HPDE6-E6E7 (cell line): ENCODE measurements around the gene C6orf47.
A peak's percentile ranks its signal among the peaks of the same experiment; 100 is the strongest.
"Not testable (repeated sequence)": the region's sequence is repeated elsewhere in the genome, so short reads cannot be mapped to it uniquely, and the experiment has no call there.

Experiments
- DNase-seq: peaks from one replicate; pipeline ENCODE4 v3.0.0; 2011; ENCODE audit warnings: missing footprints; ENCODE audit errors: extremely low spot score

C6orf47 gene

GRCh38 chr6:31660381-31661261 is at the start of gene C6orf47:
TSS of gene C6orf47 (minus strand) at chr6:31660778. CDS start at chr6:31659947, 831 bp downstream.
- no peak for DNase-seq

GRCh38 chr6:31709157-31709556 is 48.6 kb upstream of the C6orf47 start:
- not testable (repeated sequence) for DNase-seq

GRCh38 chr6:31708224-31708623 is 47.6 kb upstream of the C6orf47 start:
- DNase-seq: no peak

GRCh38 chr6:31707701-31708100 is 47.1 kb upstream of the C6orf47 start:
- no peak for DNase-seq

GRCh38 chr6:31706599-31706998 is 46.0 kb upstream of the C6orf47 start, which contains the start of gene LY6G6F:
TSS of gene LY6G6F (plus strand) at chr6:31706866. CDS start at chr6:31706907, 41 bp downstream.
- no peak for DNase-seq

GRCh38 chr6:31705931-31706330 is 45.4 kb upstream of the C6orf47 start:
- no peak for DNase-seq

- peak; percentile 100 for DNase-seq
These were observed 42.5 kb upstream of the C6orf47 start, which contains the start of gene ABHD16A for GRCh38 chr6:31702819-31703716. TSS of gene ABHD16A (minus strand) at chr6:31703324. CDS start at chr6:31703281, 43 bp downstream.

GRCh38 chr6:31702405-31702818 is 41.8 kb upstream of the C6orf47 start:
- DNase-seq: no peak

- DNase-seq: no peak
These were observed 41.3 kb upstream of the C6orf47 start for GRCh38 chr6:31701666-31702404.

- no peak for DNase-seq
These were observed 40.3 kb upstream of the C6orf47 start for GRCh38 chr6:31700740-31701401.

- DNase-seq: no peak
These were observed 37.0 kb upstream of the C6orf47 start for GRCh38 chr6:31697555-31697954.

GRCh38 chr6:31693535-31693934 is 33.0 kb upstream of the C6orf47 start:
- DNase-seq: no peak

- no peak for DNase-seq
These were observed 32.3 kb upstream of the C6orf47 start for GRCh38 chr6:31692886-31693285.

- no peak for DNase-seq
These were observed 31.8 kb upstream of the C6orf47 start for GRCh38 chr6:31692353-31692752.

- DNase-seq: no peak
These were observed 31.1 kb upstream of the C6orf47 start for GRCh38 chr6:31691564-31692108.

- DNase-seq: no peak
These were observed 30.5 kb upstream of the C6orf47 start for GRCh38 chr6:31691078-31691463.

GRCh38 chr6:31690231-31691077 is 29.9 kb upstream of the C6orf47 start:
- DNase-seq: no peak

- DNase-seq: no peak
These were observed 28.9 kb upstream of the C6orf47 start for GRCh38 chr6:31689249-31690110.
